HEK293 (cell line): ENCODE data around the gene TLK1.
A peak's percentile ranks its signal among the peaks of the same experiment; 100 is the strongest.

Experiments
- CTCF ChIA-PET: fragments of 350-600 bp; formaldehyde crosslinking; extraction: SDS; loops from one replicate; lab custom pipeline; 2021; ENCODE audit warnings: antibody characterized with exemption; lab: Yijun Ruan, JAX
- POLR2A ChIA-PET: fragments of 300-600 bp; formaldehyde crosslinking; extraction: SDS; loops from one replicate; lab custom pipeline; 2020; ENCODE audit warnings: antibody characterized with exemption, inconsistent platforms; lab: Yijun Ruan, JAX
- H3K27ac ChIP-seq: fragments of 200-500 bp; sonication (Bioruptor generic); 2 replicates; pipeline ENCODE4 v1.5.1; 2014; ENCODE audit warnings: low read depth, low read length, control low read depth, inconsistent platforms; ENCODE audit errors: extremely low read depth
- H3K36me3 ChIP-seq, 2 experiments: fragments of 200-500 bp in 1 of 2; sonication (Bioruptor generic) in 1 of 2; 1 replicate in 1 of 2; 2 replicates in 1 of 2; pipeline ENCODE4 v1.5.1; 2014 to 2017; ENCODE audit warnings: inconsistent platforms in 2 of 2, low read length in 2 of 2; ENCODE audit not compliant: control insufficient read depth in 2 of 2, insufficient read depth in 1 of 2
- H3K4me1 ChIP-seq: fragments of 200-500 bp; sonication (Bioruptor generic); 2 replicates; pipeline ENCODE4 v1.5.1; 2014; ENCODE audit warnings: mild to moderate bottlenecking, low read length, inconsistent platforms; ENCODE audit not compliant: control insufficient read depth, insufficient read depth
- H3K4me3 ChIP-seq: 2 replicates; pipeline ENCODE4 v1.5.1; 2011; ENCODE audit warnings: low read depth, mild to moderate bottlenecking, control low read depth, low read length, moderate library complexity
- H3K9me3 ChIP-seq: fragments of 200-500 bp; sonication (Bioruptor generic); 2 replicates; pipeline ENCODE4 v1.5.1; 2014; ENCODE audit warnings: low read depth, low read length, inconsistent platforms; ENCODE audit not compliant: control insufficient read depth, insufficient read depth
- CTCF ChIP-seq: fragments of 450-650 bp; formaldehyde crosslinking; IDR thresholded peaks from 2 replicates; pipeline ENCODE4 v1.5.1; 2016; ENCODE audit warnings: missing biosample characterization, missing genetic modification characterization
- ELK4 ChIP-seq: IDR thresholded peaks from 2 replicates; pipeline ENCODE4 v1.6.1; 2011; ENCODE audit warnings: mild to moderate bottlenecking, low read depth, low read length, borderline replicate concordance
- GLIS2 ChIP-seq: fragments of 450-650 bp; formaldehyde crosslinking; IDR thresholded peaks from 2 replicates; pipeline ENCODE4 v1.5.1; 2016; ENCODE audit warnings: missing biosample characterization, missing genetic modification characterization
- HOXD13 ChIP-seq: sonication (generic); formaldehyde crosslinking; IDR thresholded peaks from 2 replicates; pipeline ENCODE4 v1.8.0; 2022; ENCODE audit warnings: missing genetic modification reagents, borderline replicate concordance
- SCRT2 ChIP-seq: fragments of 450-650 bp; formaldehyde crosslinking; IDR thresholded peaks from 2 replicates; pipeline ENCODE4 v1.5.1; 2016; ENCODE audit warnings: missing biosample characterization, missing genetic modification characterization
- SP2 ChIP-seq: fragments of 450-650 bp; formaldehyde crosslinking; IDR thresholded peaks from 2 replicates; pipeline ENCODE4 v1.5.1; 2016; ENCODE audit warnings: missing biosample characterization, missing genetic modification characterization
- ZBTB8A ChIP-seq: fragments of 450-650 bp; formaldehyde crosslinking; IDR thresholded peaks from 2 replicates; pipeline ENCODE4 v1.5.1; 2016; ENCODE audit warnings: missing biosample characterization, missing genetic modification characterization
- ZFHX2 ChIP-seq: fragments of 450-650 bp; formaldehyde crosslinking; conservative IDR thresholded peaks from 2 replicates; pipeline ENCODE4 v1.5.1; 2016; ENCODE audit warnings: missing biosample characterization, missing genetic modification characterization
- ZFP37 ChIP-seq: fragments of 450-650 bp; formaldehyde crosslinking; IDR thresholded peaks from 2 replicates; pipeline ENCODE4 v1.5.1; 2016; ENCODE audit warnings: missing biosample characterization, missing genetic modification characterization
- ZNF174 ChIP-seq: fragments of 450-650 bp; formaldehyde crosslinking; IDR thresholded peaks from 2 replicates; pipeline ENCODE4 v1.5.0; 2017; ENCODE audit warnings: missing biosample characterization, mild to moderate bottlenecking, missing genetic modification characterization
- ZNF274 ChIP-seq, 2 experiments: fragments of 200-500 bp in 1 of 2; fragments of 450-650 bp in 1 of 2; sonication (Bioruptor generic) in 1 of 2; formaldehyde crosslinking in 1 of 2; IDR thresholded peaks; 2 replicates each; pipeline versions ENCODE4 v1.5.1 to v1.6.1; 2014 to 2016; ENCODE audit warnings: borderline replicate concordance in 1 of 2, inconsistent platforms in 1 of 2, low read length in 1 of 2, missing biosample characterization in 1 of 2, missing genetic modification characterization in 1 of 2
- ZNF433 ChIP-seq: fragments of 450-650 bp; formaldehyde crosslinking; IDR thresholded peaks from 2 replicates; pipeline ENCODE4 v1.5.1; 2016; ENCODE audit warnings: missing biosample characterization, missing genetic modification characterization, low read depth
- ZNF48 ChIP-seq: fragments of 450-650 bp; formaldehyde crosslinking; IDR thresholded peaks from 2 replicates; pipeline ENCODE4 v1.5.1; 2016; ENCODE audit warnings: missing biosample characterization, missing genetic modification characterization
- ZNF544 ChIP-seq: fragments of 450-650 bp; formaldehyde crosslinking; IDR thresholded peaks from 2 replicates; pipeline ENCODE4 v1.5.0; 2017; ENCODE audit warnings: missing biosample characterization, missing genetic modification characterization
- ZNF654 ChIP-seq: fragments of 450-650 bp; formaldehyde crosslinking; IDR thresholded peaks from 2 replicates; pipeline ENCODE4 v1.5.1; 2016; ENCODE audit warnings: low read depth, missing biosample characterization, missing genetic modification characterization
- ZNF747 ChIP-seq: fragments of 450-650 bp; formaldehyde crosslinking; IDR thresholded peaks from 2 replicates; pipeline ENCODE4 v1.5.1; 2016; ENCODE audit warnings: missing biosample characterization, missing genetic modification characterization
- ZNF768 ChIP-seq: fragments of 450-650 bp; formaldehyde crosslinking; IDR thresholded peaks from 2 replicates; pipeline ENCODE4 v1.5.1; 2018; ENCODE audit warnings: missing biosample characterization, mild to moderate bottlenecking, missing genetic modification characterization
- ZSCAN30 ChIP-seq: fragments of 450-650 bp; IDR thresholded peaks from 2 replicates; pipeline ENCODE4 v1.5.1; 2018; ENCODE audit warnings: missing biosample characterization, mild to moderate bottlenecking, missing genetic modification characterization, moderate library complexity

The TLK1 gene

GRCh38 chr2:170967553-170967952 is 193.1 kb downstream of the TLK1 start:
- ChIA-PET POLR2A (interaction anchor here (0.6 to 1.2 kb wide), 2 partner anchors 38 to 426 kb away, joined by 3 read pairs; partner anchors contain the start of gene GORASP2), CTCF (interaction anchor here (0.6 to 2.0 kb wide), 4 partner anchors 99 to 607 kb away, joined by 4 to 6 read pairs (median 4); no protein-coding TSS in a partner anchor)
- Histone ChIP-seq H3K36me3 (peaks cover 17 to 63% of the 10 kb centered on the region in 2 experiments), H3K4me1 (no peaks in the 10 kb centered on the region), H3K9me3 (no peaks in the 10 kb centered on the region), H3K27ac (no peak overlapping the region), H3K4me3 (no peak overlapping the region)
- no peak for TF ChIP-seq GLIS2
- TF ChIP-seq ZNF48 (tag by site-specific recombination) = no peak
- no peak for TF ChIP-seq SP2 (tag by site-specific recombination)

GRCh38 chr2:170966648-170967396 is 193.9 kb downstream of the TLK1 start:
- TF ChIP-seq ZNF274 (IDR thresholded peaks at IDR 0.05; ENCODE audit: low read length) = no peak
- no peak for TF ChIP-seq ZNF274 (tag by site-specific recombination; IDR thresholded peaks at IDR 0.05; ENCODE audit: borderline replicate concordance)
- TF ChIP-seq ZNF768 = no peak
- no peak for TF ChIP-seq ZBTB8A (tag by site-specific recombination)
- no peak for TF ChIP-seq ELK4
- TF ChIP-seq ZNF654 (tag by site-specific recombination) = peak; percentile 17; the same call in 1 of the 2 replicates
- TF ChIP-seq ZSCAN30 (tag by site-specific recombination) = no peak
- TF ChIP-seq HOXD13 = no peak
- no peak for TF ChIP-seq ZFP37 (tag by site-specific recombination)
- TF ChIP-seq CTCF (tag by site-specific recombination) = 0 out of 2 replicates have a peak, but pooled peaks have one; percentile 8
- TF ChIP-seq ZNF433 = no peak
- no peak overlapping the region for H3K4me3 ChIP-seq
- peaks cover 17 to 70% of the 10 kb centered on the region in 2 experiments for H3K36me3 ChIP-seq
- no peaks in the 10 kb centered on the region for H3K4me1 ChIP-seq
- no peaks in the 10 kb centered on the region for H3K9me3 ChIP-seq
- no peak overlapping the region for H3K27ac ChIP-seq
- CTCF ChIA-PET = interaction anchor here (0.6 to 2.0 kb wide), 5 partner anchors 98 to 606 kb away, joined by 4 to 6 read pairs (median 4); no protein-coding TSS in a partner anchor
- POLR2A ChIA-PET = interaction anchor here (1.2 kb wide), 1 partner anchor 38 kb away, joined by 3 read pairs; the partner anchor contains the start of gene GORASP2

GRCh38 chr2:170965446-170966225 is 195.1 kb downstream of the TLK1 start:
- H3K4me1 ChIP-seq = no peaks in the 10 kb centered on the region
- H3K4me3 ChIP-seq = no peak overlapping the region
- H3K36me3 ChIP-seq = peaks cover 17 to 82% of the 10 kb centered on the region in 2 experiments
- POLR2A ChIA-PET = interaction anchor here (0.7 kb wide), 1 partner anchor 115 kb away, joined by 5 read pairs; no protein-coding TSS in a partner anchor
- TF ChIP-seq ZNF747 (tag by site-specific recombination) (no peak), ZNF174 (tag by site-specific recombination) (no peak), SCRT2 (tag by site-specific recombination) (no peak), ZFHX2 (tag by site-specific recombination) (no peak), ZNF544 (tag by site-specific recombination) (no peak)
- TF ChIP-seq, all 188 proteins: peak for 0
- CTCF ChIA-PET = interaction anchor here (0.7 to 1.5 kb wide), 2 partner anchors 22 to 37 kb away, joined by 3 to 5 read pairs; partner anchors contain the start of gene GORASP2
- Histone ChIP-seq H3K27ac (no peak overlapping the region), H3K9me3 (no peaks in the 10 kb centered on the region)
